ENCODE results near the gene CHAC1.

Gene CHAC1

GRCh38 chr15:40922608-40923005 lies 30.7 kb upstream of the CHAC1 start:
- DNase-seq = no peak

DNA sequence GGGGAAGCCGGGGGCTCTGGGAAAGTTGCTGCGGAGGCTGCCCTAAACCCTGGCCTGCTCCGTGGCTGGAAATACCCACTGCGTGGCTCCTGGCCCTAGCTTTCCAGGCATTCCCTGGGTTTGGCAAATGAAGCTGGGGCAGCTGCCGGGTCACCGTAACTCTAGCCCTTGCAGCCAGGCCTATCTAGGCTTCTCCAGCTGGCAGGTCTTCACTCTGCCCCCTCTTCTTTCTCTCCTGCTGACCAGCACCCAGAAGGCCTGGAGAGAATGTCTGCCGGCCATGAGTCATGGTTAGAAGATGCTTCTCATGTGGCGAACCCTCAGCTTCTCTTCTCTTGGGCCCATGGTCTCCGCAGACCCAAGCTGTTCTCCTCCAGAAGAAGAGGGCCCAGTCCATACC lies 29.7 kb upstream of the CHAC1 start:
- no peak for DNase-seq

- no peak for DNase-seq
Observed at GRCh38 chr15:40925495-40925862, 27.8 kb upstream of the CHAC1 start.

GRCh38 chr15:40925863-40926658 lies 27.2 kb upstream of the CHAC1 start:
- DNase-seq = peak in 29 of 51 donors; percentile 10 to 65 (median 40)

GRCh38 chr15:40926659-40927494 lies 26.4 kb upstream of the CHAC1 start:
- DNase-seq = no peak

DNA sequence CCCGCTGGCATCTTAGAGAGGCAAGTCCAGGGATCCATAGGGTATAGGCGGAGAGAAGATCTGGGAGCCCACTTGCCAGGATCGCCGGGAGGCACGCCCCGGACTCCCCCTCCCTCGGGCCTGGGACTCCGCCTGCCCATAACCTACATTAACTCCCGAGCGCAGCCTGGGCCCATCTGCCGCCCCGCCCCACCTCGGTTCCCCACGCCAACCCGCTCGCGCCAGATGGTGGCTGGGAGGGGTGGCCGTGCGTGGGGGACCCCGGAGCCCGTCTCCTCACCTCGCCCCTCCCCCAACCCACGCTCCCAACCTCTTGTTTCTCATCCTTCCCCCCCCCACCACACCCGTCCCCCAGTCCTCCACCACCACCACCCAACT lies 25.8 kb upstream of the CHAC1 start:
- no peak for DNase-seq

- DNase-seq = no peak
Observed at GRCh38 chr15:40927873-40928806, 25.1 kb upstream of the CHAC1 start.

DNA sequence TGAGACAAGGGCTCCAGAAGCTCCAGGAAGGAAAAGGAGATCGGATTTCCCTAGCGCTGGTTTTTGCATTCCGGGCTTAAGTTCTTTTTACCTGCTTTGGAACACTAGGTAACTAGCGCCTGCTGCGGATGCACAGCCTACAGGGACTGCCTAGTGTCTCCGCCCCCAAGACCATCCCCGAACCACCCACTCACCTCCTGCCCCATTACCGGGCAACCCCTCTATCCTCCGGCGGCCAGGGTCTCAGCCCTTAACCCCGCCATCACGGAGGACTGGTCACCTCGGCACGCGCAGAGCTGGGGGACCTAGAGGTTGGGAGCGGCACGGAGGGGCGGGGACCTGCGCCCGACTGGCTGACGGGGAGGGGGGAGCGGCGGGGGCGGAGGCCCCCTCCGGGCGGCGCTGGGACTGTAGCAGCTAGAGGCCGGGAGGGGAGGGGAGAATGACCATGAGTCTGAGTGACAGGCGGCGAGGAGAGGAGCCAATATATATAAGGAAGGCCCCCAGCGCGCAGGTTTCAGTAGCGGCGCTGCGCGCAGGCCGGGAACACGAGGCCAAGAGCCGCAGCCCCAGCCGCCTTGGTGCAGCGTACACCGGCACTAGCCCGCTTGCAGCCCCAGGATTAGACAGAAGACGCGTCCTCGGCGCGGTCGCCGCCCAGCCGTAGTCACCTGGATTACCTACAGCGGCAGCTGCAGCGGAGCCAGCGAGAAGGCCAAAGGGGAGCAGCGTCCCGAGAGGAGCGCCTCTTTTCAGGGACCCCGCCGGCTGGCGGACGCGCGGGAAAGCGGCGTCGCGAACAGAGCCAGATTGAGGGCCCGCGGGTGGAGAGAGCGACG lies 24.2 kb upstream of the CHAC1 start, which contains the start of gene DLL4:
Gene DLL4, plus strand, starts transcription at position 520 of the 839 bp plus-strand sequence. CDS start 329 bp downstream, outside the sequence.
- DNase-seq = peak in 2 of 51 donors; percentile 23 to 35

DNA sequence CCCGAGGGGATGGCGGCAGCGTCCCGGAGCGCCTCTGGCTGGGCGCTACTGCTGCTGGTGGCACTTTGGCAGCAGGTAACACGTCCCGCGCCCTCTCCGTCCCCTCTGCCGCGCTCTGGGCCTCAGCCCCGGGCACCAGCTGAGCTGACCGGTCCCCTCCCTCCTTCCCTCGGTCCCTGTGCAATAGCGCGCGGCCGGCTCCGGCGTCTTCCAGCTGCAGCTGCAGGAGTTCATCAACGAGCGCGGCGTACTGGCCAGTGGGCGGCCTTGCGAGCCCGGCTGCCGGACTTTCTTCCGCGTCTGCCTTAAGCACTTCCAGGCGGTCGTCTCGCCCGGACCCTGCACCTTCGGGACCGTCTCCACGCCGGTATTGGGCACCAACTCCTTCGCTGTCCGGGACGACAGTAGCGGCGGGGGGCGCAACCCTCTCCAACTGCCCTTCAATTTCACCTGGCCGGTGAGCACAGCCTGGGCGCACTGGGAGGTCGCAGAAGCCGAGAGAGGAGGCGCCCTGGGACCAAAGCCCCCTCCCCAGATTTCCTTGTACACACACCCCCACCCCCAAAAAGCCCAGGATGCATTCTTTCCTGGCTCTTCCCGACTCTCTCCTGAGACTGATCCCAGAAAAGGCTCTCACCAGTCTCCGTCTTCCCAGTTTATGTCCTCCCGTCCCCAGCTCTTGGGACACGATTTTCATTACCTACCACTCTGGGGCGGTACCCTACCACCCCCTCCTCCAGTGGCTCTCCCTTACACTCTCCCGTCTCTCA lies 23.4 kb upstream of the CHAC1 start:
- peak in 12 of 51 donors; percentile 9 to 35 (median 25) for DNase-seq

DNA sequence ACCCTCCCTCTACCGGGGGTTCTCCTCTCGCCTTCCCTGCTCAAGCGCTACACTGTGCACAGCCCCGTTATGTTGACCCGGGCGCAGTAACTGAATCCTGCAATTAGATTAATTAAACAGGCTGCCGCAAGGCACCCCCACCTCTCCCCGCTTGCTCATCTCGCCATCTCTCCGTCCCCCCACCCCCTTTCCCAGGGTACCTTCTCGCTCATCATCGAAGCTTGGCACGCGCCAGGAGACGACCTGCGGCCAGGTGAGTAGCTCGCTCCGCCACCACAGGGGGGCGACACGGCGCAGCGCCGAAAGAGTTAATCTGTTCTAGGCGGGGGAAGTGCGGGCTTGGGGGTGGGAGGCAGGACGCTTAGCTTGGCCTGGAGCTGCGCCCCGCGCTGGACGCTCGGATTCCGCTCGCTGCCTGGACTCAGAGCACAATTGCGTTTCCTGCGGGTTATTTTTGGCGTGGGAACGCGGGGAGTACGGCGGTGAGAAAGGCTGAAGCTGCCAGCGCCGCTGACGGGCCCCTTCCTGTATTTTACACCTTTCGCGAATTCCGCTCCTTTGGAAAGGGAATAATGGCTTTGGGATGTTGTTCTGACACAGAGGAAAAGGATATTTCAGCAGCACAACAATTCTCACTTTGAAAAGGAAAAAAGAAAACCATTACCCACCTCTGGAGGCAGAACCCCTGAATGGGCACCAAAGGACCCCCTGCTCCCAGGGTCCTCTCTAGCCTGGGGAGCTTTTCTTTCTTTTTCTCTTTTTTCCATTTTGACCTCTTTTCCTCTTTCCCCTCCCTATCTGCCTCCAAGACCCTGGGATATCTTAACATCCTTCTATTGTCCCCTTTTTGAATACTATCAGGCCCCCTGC lies 22.6 kb upstream of the CHAC1 start:
- peak in 3 of 51 donors; percentile 9 to 21 (median 10) for DNase-seq

GRCh38 chr15:40931300-40932142 lies 21.8 kb upstream of the CHAC1 start:
- no peak for DNase-seq

DNA sequence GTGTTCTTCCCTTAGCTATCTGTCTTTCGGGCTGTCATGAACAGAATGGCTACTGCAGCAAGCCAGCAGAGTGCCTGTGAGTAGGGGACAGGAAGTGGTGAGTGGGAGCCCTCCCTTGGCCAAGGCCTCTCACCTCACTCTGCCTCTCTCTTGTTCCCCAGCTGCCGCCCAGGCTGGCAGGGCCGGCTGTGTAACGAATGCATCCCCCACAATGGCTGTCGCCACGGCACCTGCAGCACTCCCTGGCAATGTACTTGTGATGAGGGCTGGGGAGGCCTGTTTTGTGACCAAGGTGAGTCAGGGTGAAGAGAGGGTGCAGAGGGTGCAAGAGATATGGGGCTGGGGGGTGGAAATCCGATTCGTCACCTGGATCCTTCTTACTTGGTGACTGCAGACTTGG lies 21.1 kb upstream of the CHAC1 start:
- no peak for DNase-seq

- no peak for DNase-seq
Observed at GRCh38 chr15:40932649-40933516, 20.4 kb upstream of the CHAC1 start.

DNA sequence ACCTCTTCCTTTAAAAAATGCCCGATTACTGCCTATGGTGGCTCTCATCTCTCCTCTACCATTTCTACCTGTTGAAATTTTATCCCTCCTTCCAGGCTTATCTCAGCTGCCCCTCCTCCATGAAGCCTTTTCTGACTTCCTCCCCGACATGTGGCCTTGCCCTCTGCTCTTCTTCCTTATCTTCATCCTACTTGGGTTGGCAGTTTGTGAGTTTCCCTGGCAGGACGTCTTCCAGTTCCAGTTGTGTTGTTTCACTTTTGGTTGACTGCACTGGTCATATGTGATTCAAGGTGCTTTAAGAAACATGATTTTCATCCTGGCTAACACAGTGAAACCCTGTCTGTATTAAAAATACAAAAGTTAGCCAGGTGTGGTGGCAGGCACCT lies 19.8 kb upstream of the CHAC1 start:
- no peak for DNase-seq

GRCh38 chr15:40934457-40934856 lies 18.8 kb upstream of the CHAC1 start:
- DNase-seq = no peak

DNA sequence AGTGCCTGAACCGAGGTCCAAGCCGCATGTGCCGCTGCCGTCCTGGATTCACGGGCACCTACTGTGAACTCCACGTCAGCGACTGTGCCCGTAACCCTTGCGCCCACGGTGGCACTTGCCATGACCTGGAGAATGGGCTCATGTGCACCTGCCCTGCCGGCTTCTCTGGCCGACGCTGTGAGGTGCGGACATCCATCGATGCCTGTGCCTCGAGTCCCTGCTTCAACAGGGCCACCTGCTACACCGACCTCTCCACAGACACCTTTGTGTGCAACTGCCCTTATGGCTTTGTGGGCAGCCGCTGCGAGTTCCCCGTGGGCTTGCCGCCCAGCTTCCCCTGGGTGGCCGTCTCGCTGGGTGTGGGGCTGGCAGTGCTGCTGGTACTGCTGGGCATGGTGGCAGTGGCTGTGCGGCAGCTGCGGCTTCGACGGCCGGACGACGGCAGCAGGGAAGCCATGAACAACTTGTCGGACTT lies 17.0 kb upstream of the CHAC1 start:
- DNase-seq = no peak

Data from hypothalamus (tissue), 51 donors.